C4-2B (cell line): ENCODE results near the gene MCFD2.

Experiments
- CTCF ChIP-seq: fragments of 450-650 bp; conservative IDR thresholded peaks from 2 replicates; pipeline ENCODE4 v1.5.1; 2017; ENCODE audit warnings: mild to moderate bottlenecking
- ZFX ChIP-seq: fragments of 450-650 bp; IDR thresholded peaks from 2 replicates; pipeline ENCODE4 v1.6.1; 2017

GRCh38 chr2:46893269-46893939 lies 22.2 kb downstream of the MCFD2 start:
- TF ChIP-seq CTCF (no peak), ZFX (no peak)
